Umbilical cord (tissue), 2 donors: ENCODE measurements around the gene SEPTIN7. TPM values are rescaled to one million over a fixed set of nuclear protein-coding genes. Genes with fewer than 3 reads are reported as not detected.

Experiments
- DNase-seq: peaks from one replicate; pipeline ENCODE4 v3.0.0-alpha.2; 2015; ENCODE audit warnings: low spot score
- total RNA-seq: library from RNA; depleted of rRNA; stranded (reverse); fragments of >200 nt; gene quantifications from one replicate; pipeline ENCODE4 v1.2.3, GENCODE V29; 2014; ENCODE audit warnings: low replicate concordance; ENCODE audit not compliant: insufficient read depth

SEPTIN7 gene
- total RNA-seq, 1 donor from 2014 or later = 355 TPM

GRCh38 chr7:35787925-35788324 lies 12.9 kb upstream of the SEPTIN7 start:
- DNase-seq = no peak

DNA sequence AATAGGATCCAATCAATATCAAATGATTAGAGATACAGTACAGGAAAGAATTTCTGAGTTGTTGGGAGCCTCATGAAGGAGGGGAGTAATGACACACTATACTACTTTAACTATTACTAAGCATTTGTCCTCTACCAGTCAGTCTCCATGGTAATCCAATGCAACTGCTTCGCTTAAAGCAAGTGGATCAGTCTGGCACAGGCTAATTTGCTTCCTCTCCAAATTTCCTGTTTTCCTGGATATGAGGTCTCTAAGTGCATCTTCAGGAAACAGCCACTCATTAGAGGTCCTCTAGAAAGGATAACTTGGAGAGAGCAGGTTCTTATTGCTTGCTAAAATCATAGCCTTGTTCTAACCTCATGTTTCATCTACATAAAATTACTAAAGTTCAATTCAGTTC lies 8.4 kb upstream of the SEPTIN7 start:
- no peak for DNase-seq

DNA sequence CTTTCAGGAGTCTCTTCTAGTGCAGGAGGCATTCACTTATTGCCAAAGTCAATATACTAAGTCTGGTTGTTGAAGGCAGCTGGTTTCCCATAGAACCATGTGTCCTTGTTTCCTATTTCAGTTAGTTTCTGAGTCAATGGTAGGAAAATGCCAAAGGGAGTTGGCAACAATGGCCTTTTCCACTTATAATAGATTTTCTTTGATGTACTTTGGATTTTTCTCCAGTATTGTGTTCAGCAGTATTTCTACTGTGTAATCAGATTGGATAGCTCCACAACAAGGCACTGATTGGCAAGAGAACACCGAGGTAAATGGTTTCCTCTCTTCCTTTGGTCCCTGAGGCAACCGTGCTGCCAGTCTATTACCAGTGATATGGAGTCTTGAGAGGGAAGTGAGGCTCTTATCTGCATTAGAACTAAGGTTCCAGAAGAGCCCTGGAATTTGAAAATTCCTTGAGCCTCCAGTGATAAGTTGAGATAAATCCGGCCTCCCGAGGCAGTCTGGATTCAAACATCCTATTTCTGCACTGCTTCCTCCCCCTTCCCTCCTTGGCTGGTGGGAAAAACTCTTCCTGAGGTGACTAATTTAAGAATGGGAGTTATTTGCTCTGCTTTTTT lies 7.9 kb upstream of the SEPTIN7 start:
- DNase-seq = peak; percentile 70

- DNase-seq = no peak
These were observed 3.5 kb upstream of the SEPTIN7 start for GRCh38 chr7:35797311-35797710.

- DNase-seq = peak; percentile 96
These were observed 775 bp upstream of the SEPTIN7 start for GRCh38 chr7:35799846-35800717.

- peak; percentile 81 for DNase-seq
These were observed 690 bp downstream of the SEPTIN7 start for GRCh38 chr7:35801392-35802101.

DNA sequence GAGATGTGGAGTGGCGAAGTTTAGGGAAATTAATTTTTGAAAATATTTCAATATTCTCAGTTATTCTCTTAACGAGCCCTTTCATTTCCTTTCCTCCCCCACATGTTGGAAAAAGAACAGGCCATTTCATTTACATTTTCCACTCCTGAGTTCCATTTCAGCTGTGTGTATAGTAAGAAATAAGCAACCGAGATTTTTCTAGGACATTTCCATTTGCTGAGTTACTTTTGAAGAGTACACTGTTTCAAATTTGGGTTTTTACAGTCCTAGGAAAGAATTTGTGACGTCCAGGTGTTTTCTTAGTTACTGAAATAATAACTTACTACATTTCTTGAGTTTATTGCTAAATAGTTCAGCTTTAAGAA lies 1.2 kb downstream of the SEPTIN7 start:
- peak; percentile 26 for DNase-seq

- peak; percentile 15 for DNase-seq
These were observed 1.8 kb downstream of the SEPTIN7 start for GRCh38 chr7:35802649-35803048.

GRCh38 chr7:35804231-35804970 lies 3.5 kb downstream of the SEPTIN7 start:
- peak; percentile 91 for DNase-seq

- peak; percentile 15 for DNase-seq
These were observed 5.0 kb downstream of the SEPTIN7 start for GRCh38 chr7:35805876-35806275.

GRCh38 chr7:35816514-35816913 lies 15.7 kb downstream of the SEPTIN7 start:
- peak; percentile 16 for DNase-seq

- no peak for DNase-seq
These were observed 16.3 kb downstream of the SEPTIN7 start for GRCh38 chr7:35817181-35817580.

DNA sequence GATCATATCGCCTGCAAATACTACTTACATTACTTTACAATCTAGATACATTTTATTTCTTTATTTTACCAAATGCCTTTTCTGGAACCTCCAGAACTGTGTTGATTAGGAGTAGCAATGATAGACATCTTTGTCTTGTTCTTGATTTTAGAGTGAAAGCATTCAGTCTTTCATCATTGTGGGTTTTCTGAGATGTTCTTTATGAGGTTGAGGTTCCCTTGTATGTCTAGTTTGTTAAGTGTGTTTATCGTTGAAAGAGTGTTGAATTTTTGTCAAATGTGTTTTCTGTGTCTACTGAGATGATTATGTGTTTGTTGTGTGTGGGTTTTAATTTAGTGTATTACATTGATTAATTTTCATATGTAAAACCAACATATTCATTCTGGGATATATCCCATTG lies 17.1 kb downstream of the SEPTIN7 start:
- DNase-seq = no peak

GRCh38 chr7:35818513-35818912 lies 17.7 kb downstream of the SEPTIN7 start:
- no peak for DNase-seq

- DNase-seq = no peak
These were observed 18.5 kb downstream of the SEPTIN7 start for GRCh38 chr7:35819310-35819709.

DNA sequence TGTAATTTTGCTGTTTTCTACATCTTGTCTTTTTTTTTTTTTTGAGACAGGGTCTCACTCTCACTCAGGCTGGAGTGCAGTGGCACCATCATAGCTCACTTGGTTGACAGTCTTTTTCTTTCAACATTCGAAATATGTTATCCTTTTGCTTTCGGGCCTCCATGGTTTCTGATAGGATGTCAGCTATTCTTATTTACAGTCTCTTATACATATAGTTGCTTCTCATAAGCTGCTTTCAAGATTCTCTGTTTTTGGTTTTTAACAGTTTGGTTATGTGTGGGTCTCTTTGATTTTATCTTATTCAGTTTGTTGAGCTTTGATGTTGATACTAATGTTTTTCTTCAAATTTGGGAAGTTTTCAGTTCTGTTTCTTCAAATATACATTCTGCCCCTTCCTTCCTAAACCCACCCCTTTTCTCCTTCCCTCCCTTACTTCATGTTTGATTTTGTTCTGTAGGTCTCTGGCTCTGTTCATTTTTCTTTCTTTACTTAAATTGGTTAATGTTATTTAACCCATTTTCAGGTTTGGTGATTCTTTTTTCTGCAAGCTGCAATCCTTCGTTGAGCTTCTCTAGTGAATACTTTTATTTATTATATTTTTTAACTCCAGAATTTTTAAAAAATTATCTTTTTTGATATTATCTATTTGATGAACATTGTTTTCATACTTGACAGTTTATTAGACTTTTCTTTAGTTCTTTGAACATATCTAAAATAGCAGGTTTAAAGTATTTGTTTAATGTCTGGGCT lies 19.3 kb downstream of the SEPTIN7 start:
- DNase-seq = no peak

DNA sequence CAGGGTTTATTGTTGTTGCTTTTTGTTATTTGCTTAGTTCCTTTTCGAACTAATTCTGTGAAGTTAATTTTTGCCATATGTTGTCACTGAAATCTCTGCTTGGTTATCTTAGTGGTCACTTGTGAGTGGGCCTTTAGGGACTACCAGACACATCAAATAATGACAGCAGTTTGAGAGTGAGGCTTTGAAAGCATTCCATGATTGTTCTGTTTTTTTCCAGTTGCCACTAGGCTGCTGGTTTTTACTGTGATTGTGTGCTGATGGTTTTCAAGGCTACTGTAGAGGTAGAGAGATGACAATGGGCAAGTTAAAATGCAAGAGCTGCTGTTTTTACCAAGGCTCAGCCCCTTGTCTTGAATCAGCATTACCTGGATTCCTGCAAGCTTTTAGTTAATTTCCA lies 20.0 kb downstream of the SEPTIN7 start:
- DNase-seq = no peak

GRCh38 chr7:35823440-35823839 lies 22.6 kb downstream of the SEPTIN7 start:
- no peak for DNase-seq

GRCh38 chr7:35825974-35826373 lies 25.1 kb downstream of the SEPTIN7 start:
- DNase-seq = no peak

GRCh38 chr7:35826751-35827150 lies 25.9 kb downstream of the SEPTIN7 start:
- DNase-seq = peak; percentile 12

DNA sequence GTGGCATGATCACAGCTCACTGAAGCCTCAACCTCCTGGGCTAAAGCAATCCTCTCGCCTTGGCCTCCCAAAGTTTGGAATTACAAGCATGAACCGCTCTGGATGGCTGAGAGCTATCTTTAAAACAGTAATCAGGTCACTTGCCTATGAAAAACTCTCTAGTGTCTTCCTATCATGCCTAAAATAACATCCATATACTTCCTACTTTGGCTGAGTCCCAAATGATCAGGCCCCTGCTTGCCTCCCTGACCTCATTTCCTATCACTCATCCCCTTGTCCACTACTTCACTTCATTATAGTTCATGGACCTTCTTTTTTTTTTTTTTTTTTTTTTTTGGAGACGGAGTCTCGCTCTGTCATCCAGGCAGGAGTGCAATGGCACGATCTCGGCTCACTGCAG lies 28.0 kb downstream of the SEPTIN7 start:
- DNase-seq = no peak
